Amygdala (tissue), 56 donors: ENCODE measurements around the gene ACSF2.

Source experiments
- DNase-seq, 56 donors: peaks; one replicate each; lab custom pipeline; 2025; lab: John Stamatoyannopoulos, UW

Gene ACSF2

DNA sequence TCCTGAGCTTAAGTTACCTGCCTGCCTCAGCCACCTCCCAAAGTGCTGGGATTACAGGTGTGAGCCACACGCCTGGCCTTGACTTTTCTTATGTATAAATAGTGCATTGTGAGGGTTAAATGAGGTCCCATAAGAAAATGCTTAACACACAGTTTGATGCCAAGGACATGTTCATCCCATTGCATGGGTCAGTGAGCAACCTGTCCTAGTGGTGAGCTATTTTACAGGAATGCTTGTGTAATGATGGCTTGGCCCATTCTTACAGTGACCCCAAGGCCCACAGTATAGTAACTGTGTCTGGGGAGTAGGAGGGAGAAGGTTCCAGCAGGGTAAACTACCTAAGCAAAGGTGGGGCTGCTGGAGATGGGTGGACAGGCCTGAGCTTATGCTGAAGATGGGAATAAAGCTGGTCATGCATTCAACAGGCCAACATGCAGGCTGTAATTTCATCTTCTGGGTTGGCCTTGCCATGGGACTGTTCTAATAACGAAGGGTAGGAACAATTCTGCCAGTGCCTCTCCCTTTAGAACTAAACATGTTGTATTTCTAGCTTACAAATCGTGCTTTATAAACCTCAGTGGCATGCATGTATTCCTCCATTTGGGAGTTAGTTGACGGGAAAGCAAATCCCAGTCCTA, 6.2 kb downstream of the ACSF2 start:
- no peak for DNase-seq

DNA sequence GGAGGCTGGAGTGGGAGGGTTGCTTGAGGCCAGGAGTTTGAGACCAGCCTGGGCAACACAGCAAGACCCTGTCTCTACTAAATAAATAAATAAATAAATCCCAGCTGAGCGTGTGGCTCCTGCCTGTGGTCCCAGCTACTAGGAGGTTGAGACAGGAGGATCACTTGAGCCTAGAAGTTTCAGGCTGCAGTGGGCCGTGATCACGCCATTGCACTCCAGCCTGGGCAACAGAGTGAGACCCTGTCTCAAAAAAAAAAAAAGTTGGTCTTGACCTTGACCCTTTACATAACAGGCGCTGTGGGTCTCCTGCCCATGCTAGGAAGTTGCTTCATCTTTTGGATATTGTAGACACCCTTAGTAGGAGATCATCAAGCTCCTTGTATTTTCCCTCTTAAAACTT, 11.4 kb downstream of the ACSF2 start:
- DNase-seq: no peak

DNA sequence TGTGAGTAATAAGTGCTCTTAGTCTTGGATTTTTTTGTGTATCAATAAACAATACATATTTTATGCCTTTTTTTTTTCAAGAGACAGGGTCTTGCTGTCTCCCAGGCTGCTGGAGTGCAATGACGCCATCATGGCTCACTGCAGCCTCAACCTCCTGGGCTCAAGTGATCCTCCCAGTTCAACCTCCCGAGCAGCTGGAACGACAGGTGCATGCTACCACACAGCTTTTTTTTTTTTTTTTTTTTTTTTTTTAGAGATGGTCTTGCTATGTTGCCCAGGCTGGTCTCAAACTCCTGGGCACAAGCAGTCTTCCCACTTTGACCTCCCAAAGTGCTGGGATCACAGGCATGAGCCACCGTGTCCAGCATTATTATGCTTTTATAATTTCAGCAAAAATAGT, 13.0 kb downstream of the ACSF2 start:
- DNase-seq: no peak

DNA sequence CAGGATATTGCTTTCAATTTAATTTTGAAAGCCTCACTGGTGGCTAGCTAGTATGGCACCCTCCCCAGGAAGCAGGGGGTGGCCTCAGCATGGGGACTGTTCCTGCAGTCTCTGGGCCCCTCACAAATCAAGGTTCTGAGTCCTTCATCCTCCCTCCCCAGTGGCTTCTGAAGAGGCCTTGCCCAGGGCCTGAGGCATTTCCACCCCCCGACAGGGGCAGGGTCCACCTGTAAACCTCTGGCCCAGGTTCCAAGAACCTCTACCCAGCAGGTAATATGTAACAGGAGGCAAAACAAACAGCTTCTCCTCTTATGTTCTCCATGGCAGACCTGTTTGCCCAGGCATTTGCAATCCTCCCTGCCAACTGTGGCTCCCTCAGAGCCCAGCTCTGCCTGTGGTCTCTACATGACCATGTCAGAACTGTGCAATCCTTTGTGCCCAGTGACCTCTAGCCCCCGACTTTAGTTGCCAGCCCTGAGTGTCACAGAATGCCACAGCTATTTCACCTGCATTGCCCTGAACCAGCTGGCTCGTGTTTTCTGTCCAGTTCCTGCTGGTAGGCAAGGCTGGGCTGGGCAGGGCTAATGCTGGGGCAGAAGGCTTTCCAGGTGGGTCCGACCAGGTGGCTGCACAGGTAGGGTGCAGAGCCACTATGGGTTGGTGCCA, 14.3 kb downstream of the ACSF2 start:
- no peak for DNase-seq

DNA sequence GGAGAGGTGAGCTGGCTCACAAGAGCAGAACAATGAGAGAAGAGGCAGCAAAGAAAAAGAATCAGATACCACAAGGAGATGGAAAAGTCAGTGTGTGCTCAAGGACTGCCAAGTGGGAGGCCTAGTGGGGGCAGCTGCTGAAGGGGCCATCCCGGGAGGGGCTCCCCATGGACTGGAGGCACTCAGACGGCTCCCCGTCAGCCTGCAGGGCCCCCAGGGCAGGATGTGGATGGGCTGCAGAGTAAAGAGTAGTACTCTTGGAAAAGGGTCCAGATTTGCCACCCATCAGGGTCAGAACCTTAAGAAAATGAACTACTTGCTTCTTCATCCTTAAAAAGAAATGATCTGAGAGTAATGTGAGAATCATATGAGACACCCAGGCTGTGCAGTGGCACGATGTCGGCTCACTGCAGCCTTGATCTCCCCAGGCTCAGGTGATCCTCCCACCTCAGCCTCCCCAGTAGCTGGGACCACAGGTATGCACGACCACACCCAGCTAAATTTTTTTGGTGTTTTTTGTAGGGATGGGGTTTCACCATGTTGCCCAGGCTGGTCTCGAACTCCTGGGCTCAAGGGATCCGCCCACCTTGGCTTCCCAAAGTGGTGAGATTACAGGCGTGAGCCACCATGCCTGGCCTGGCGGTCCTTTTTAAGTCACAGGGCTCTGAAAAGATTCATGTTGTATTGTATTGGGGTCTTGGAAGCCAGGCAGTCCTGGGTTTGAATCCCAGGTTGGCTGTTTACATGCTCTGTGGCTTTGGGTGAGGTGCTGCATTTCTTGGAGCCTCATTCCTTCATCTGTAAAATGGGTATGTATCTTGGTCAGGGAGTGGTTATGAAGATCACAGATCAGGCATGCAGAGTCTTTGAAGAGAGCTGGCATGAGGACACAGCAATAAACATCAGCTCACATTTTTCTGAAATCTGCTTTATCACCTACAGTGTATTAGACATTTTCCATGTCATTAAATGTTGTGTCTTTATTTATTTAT, 15.1 kb downstream of the ACSF2 start:
- DNase-seq: no peak

DNA sequence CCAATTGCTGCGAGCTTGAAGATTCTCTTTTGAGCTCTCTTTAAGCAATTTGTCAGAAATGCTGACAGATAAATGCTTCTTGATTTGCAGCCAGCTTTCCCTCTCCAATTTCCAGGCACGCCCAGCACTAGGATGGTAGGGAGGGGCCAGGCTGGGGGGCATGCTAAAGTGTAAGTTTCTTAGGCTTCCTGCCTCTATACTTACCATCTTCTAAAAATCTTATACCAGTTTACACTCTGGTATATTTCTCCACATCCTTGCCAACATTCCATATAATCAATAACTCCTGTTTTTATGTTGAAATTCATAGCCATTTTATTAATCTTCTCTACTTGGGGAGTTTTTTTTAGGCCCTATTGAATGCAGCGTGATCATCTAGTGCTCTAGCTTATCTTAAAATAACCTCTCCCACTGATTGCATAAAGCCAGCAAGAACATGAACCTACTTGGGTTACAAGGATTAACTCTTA, 17.5 kb downstream of the ACSF2 start:
- DNase-seq: no peak

DNA sequence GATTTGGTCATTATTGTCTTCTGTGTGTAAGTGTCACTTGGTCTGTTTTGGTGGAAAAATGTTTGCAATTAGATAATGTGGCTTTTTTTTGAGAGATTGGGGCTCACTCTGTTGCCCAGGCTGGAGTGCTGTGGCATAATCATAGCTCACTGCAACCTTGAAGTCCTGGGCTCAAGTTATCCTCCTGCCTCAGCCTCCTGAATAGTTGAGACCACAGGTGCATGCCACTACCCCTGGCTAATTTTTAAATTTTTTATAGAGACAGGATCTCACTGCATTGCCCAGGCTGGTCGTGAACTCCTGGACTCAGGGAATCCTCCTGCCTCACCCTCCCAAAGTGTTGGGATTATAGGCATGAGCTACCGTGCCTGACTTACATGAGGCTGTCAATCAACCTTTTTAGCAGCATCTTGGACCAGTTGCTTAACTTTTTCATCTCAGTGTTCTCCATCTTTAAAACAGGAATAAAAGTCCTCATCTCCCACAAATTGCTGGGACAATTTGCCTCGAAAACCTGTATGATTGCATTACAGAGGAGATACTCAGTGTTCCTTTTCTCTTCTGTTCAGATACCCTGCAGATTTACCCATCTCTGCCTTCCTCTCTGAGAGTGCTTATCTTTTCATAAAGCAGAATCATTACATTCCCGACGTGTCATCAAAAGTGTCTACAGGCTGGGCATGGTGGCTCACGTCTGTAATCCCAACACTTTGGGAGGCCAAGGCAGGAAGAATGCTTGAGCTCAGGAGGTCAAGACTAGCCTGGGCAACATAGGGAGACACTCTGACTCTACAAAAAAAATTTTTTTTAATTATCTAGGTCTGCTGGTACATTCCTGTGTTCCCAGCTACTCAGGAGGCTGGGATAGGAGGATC, 19.1 kb downstream of the ACSF2 start:
- no peak for DNase-seq

DNA sequence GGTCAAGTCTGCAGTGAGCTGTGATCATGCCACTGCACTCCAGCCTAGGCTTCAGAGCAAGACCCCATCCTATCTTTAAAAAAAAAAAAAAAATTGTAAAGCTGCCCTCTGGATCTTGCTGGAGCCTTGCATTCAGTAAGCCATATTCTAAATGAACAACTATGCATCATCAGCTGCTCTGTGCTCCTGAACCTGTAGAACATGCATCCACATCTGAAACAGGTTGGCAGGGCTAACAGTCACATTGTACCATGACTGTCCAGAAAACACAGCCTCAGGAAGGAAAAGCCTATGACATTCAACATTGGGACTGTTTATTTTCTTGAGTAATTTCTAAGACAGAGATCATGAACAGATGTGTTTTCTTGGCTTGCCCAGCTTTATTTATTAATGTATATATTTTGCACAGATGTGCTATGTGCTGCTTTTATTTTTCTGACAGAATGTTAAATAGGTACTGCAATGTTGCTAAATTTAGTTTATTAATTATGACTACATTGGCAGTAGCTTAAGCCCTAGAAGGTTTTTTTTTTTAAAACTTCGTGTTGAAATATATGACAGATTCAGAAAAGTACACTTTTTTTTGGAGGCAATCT, 19.8 kb downstream of the ACSF2 start:
- no peak for DNase-seq

DNA sequence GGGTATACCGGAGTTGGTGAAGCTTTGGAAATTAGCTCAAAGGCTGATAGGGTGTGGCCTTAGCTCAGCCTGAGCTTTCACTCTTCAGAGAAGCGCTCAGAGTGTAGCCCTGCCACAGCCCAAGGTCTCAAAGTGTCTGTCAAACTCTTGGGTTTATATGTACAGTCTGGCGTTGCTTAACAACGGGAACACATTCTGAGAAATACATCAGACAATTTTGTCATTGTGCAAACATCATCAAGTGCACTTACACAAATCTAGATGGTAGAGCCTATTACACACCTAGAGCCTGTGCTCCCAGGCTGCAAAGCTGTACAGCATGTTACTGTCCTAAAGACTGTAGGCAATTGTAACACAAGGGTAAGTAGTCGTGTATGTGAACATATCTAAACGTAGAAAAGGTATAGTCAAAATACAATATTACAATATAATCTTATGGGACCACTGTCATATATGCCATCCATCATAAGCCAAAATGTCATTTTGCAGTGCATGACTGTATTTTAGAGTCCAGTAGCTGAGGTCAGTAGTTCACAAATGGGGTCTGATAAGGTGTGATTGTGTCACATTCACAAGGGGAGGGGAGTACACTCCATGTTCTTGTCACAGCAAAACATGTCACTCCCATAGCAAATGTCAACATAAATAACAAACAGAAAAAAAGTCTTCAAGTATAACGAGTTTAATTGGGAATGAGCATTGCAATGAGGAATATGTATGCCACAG, 22.0 kb downstream of the ACSF2 start:
- no peak for DNase-seq

DNA sequence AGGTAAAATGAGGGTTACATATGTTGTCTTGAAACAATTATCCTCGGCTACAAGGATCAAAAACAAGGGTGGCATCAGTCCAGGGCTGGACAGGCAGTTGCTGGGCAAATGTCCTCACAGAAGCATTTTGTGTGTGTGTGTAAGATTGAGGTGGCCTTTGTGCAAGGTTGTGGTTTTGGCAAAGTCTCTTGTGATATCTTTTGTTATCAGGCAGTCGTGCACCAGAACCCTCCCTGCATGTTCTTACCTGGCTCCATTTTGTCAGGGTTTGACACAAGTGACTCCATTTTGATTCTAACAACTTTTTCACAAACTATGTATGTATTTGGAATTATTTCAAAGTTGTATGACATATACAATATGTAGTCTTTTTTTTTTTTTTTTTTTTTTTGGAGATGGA, 22.6 kb downstream of the ACSF2 start:
- no peak for DNase-seq

DNA sequence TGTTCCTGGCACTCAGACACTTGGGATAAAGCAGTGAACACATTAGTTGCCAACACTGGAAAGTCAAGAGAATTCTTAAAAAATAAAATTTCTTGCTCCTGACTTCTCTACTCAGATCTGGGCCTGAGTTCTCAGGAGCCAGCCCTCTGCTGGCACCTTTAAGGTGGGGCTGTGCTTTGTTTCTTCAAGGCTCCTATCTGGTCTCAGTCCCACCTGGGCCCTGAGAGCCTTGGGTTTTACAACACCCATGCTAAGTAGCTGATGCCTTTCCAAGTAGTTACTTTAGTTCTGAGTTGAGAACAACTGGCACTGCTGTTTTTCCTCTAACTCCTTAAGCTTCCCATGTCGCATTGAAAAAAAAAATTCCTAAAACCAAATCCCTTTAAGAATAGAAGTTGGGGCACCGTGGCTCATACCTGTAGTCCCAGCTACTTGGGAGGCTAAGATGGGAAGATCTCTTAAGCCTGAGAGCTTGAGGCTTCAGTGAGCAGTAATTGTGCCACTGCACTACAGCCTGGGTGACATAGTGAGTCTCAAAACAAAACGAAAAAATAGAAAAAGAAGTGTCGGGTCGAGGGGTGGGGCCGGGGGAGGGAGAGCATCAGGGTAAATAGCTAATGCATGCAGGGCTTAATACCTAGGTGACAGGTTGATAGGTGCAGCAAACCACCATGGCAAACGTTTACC, 26.1 kb downstream of the ACSF2 start:
- no peak for DNase-seq

DNA sequence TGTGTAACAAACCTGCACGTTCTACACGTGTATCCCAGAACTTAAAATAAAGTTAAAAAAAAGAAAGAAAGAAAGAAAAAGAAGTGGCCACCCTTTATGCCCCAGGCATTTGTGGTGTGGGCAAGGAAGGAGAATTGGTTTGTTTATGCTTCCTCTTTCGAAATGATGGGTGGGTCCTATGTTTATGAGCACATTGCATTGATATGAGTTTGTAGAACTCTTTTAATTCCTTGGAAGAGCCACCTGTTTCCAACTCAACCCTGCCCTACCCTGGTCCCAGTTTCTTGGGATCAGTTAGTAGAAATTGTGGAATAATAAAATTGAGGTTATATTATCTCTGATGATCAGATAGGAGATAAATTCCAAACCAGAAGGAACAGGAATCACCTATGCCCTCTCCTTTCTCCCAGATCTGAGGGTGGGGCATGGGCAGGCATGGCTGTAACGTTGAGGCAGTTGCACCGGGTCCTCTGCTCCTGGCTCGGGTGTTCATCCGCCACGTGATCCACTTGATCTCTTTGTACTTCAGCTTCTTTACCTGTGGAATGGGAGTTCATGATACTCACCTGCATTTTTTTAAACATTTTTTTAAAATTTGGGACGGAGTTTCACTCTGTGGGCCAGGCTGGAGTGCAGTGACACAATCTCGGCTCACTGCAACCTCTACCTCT, 26.7 kb downstream of the ACSF2 start:
- DNase-seq: no peak

DNA sequence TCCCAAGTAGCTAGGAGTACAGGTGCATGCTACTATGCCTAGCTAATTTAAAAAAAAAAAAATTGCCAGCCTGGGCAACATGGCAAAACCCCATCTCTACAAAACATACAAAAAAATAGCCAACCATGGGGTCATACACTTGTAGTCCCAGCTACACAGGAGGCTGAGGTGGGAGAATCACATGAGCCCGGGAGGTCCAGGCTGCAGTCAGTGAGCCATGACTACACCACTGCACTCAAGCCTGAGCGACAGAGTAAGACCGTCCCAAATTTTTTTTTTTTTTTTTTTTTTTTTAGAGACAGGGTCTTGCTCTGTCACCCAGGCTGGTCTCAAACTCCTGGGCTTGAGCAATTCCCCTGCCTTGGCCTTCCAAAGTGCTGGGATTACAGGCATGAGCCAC, 27.9 kb downstream of the ACSF2 start:
- DNase-seq: no peak

DNA sequence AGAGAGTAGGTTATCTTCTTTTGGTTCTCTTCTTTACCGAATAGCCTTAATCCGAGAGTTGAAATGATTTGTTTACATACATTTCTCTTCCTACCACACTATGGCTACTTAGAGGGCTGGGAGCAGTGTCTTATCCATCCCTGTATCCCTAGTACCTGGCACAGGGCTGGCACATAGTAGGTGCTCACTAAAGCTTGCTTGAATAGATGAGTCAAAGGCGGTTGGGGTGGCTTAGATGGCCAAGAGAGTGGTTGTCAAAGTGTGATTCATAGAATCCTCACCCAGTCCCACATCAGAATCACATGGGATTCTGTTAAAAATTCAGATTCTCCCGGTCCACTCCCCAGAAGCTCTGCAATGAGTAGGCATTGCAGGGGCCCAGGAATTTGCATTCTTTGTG, 31.6 kb downstream of the ACSF2 start:
- no peak for DNase-seq

DNA sequence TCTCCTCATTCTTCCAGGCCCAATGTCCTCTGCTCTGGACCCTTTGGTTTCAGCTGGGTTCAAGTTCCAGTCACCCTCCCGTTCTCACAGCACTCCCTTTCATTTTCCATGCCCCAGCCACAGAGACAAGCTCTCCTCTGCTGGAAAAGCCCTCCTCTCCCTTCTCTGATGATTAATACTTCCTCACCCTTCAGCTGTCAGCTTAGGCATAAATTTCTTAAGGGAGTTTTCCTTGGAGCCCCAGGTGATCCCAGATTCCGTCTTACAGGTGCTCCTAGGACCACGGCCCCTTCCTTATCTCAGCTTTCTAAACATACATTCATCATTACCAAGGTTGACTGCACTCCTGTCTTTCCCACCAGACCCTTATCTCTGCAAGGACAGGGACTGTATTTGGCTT, 32.3 kb downstream of the ACSF2 start:
- DNase-seq: no peak

DNA sequence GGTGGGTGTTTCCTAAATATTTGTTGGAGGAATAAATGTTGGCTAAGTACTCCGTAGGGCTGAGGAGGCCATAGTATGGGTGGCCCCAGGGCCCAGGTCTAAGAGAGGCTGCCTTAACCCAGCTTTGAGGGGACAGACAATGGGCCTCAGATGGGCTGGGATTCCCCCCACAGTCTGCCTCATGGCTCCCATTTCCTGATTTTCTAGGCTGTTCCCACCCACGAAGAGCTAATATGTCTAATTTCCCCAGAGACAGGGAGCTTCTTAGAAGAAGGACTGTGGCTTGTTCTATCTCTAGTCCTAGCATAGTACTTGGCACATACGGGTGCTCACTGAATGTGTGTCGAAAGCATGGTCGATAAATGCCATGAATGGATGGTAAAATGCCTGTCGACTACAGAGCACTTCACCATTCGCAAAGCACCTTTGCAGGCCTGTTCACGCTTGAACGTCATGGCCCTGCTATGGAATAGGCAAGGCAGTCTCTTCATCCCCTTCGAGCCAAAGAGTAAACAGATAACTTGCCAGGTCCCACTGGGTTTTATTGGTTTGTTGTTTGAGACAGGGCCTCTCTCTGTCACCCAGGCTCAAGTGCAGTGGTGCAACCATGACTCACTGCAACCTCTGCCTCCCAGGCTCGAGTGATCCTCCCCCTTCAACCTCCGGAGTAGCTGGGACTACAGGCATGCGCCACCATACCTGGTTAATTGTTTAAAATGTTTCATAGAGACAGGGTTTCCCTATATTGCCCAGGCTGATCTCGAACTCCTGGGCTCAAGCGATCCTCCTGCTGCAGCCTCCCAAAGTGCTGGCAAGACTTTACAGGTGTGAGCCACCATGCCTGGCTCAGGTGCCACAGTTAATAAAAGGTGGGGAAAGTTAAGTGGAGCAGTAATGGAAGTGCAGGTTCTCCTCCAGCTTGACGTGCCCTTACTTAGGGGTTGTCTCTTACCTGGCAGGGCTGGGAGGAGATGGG, 33.0 kb downstream of the ACSF2 start:
- no peak for DNase-seq

DNA sequence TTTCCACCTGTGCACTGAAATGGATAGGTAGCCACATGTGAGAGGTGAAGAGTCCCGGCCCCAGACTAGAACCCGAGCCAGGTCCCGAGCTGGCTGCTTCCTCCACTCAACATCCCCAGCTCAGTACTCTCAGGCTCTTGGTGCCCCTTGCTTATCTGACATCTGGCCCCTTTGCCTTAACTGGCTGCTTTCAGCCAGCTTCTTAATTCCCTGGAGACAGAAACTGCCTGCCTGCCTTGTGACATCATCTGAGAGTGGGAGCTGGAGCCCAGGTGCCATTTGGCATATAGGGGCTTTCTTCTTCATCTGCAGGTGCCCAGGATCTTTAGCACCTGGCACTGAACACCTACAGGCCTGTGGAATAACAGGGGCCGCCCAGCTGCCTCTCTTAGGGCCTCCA, 33.7 kb downstream of the ACSF2 start:
- DNase-seq: no peak
